ENCODE measurements around the gene SLAMF8. TPM values are rescaled to one million over a fixed set of nuclear protein-coding genes. Genes with fewer than 3 reads are reported as not detected.

Gene SLAMF8
- total and polyA plus RNA-seq, 2 of the 8 experiments (the other 6 are each of a cell fraction or from before 2014, with no cell fraction given) = not detected

DNA sequence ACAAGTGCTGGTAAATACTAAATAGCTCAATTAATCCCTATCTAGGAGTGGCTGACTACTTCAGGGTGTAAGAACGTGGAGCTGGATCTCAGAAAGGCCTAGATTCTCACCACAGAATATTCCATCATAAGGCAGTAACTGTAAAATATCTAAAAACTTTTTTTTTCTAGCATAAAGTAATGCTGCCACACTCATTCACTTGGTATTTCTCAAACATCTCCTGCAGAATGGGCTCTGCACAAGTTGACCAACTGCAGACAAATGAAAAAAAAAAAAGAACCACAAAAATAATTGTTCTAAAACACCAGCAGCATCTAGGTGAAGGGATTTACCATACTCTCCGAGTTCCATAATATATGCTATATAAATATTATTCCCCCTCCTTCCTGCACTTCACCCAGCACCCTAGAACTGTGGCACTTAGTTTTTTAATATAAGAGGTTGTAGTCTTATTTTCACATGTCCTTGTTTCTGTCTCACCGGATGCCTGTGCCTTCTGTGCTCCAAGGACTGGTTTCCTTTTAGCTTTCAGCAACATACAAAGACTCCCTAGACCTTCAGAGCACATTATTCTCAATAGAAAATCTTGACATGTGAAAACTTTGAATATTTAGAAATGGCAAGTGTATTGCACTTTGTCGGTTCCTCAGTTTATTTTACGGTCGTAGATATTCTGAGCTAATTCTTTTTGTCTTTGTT, 26.9 kb downstream of the SLAMF8 start:
- H3K27me3 ChIP-seq (replicated peaks in 1 of 4; ENCODE audit: control insufficient read depth in 3 of 4, extremely low read depth in 1 of 4, insufficient read depth in 3 of 4, low read length in 3 of 4) = peaks cover 7 to 33% (median 24%) of the 10 kb centered on the region in 4 experiments
- no peaks in the 10 kb centered on the region for H3K36me3 ChIP-seq (ENCODE audit: control insufficient read depth in 2 of 4, insufficient read depth in 4 of 4, low read length in 3 of 4)
- no peak overlapping the region for H4K8ac ChIP-seq (ENCODE audit: extremely low read depth, insufficient read depth, low read length)
- H2BK20ac ChIP-seq (ENCODE audit: low read length) = no peak overlapping the region
- ChIA-PET CTCF (ENCODE audit: partially characterized antibody) (interaction anchor here (0.6 to 8.4 kb wide), 11 partner anchors 12 to 153 kb away, joined by 3 to 107 read pairs (median 4); partner anchors contain the start of gene SLAMF8), POLR2A (ENCODE audit: partially characterized antibody) (interaction anchor here (0.7 kb wide), 1 partner anchor 28 kb away, joined by 3 read pairs; no protein-coding TSS in a partner anchor)
- FAIRE-seq = no peak
- no peak overlapping the region for H2BK15ac ChIP-seq (ENCODE audit: low read length)
- no peaks in the 10 kb centered on the region for H3K79me2 ChIP-seq (ENCODE audit: control insufficient read depth in 1 of 2, insufficient read depth in 2 of 2, low read length in 2 of 2)
- no peak overlapping the region for H3K23ac ChIP-seq (ENCODE audit: insufficient read length)
- H3K18ac ChIP-seq (ENCODE audit: extremely low read depth, low read length) = no peak overlapping the region
- H3K27ac ChIP-seq (ENCODE audit: low read depth, low read length) = no peak overlapping the region
- no peak overlapping the region for H4K91ac ChIP-seq (replicated peaks; ENCODE audit: insufficient read length, low read length)
- no peaks in the 10 kb centered on the region; a peak in 1 of 4 replicates for H3K9me3 ChIP-seq (ENCODE audit: insufficient read depth in 2 of 2, low read depth in 1 of 2, low read length in 1 of 2)
- H4K20me1 ChIP-seq (replicated peaks in 1 of 2; ENCODE audit: control insufficient read depth in 1 of 2, insufficient read depth in 2 of 2, low read length in 2 of 2) = no peaks in the 10 kb centered on the region
- 40% methylated on average over 6 of the region's 6 CpGs; no CpG with 5 or more reads in 1 of the 2 experiments for WGBS, 2 experiments (ENCODE audit: extremely low coverage in 1 of 2, insufficient coverage in 1 of 2, insufficient read length in 1 of 2, insufficient replicate concordance in 2 of 2, low coverage in 1 of 2, low lambda C conversion rate in 2 of 2, missing lambda C conversion rate in 1 of 2)
- no peak overlapping the region for H2AFZ ChIP-seq (ENCODE audit: low read length)
- no peak overlapping the region for H3K4ac ChIP-seq (replicated peaks; ENCODE audit: insufficient read length, low read depth, low read length)
- no peak overlapping the region for H2BK5ac ChIP-seq (ENCODE audit: low read depth, low read length)
- peak overlapping the region; percentile 59 to 90 for H3K4me2 ChIP-seq (ENCODE audit: insufficient read depth in 1 of 2, low read depth in 2 of 2, low read length in 2 of 2)
- no peaks in the 10 kb centered on the region for H3K79me1 ChIP-seq (ENCODE audit: low read depth, low read length)
- no peak for DNase-seq (ENCODE audit: low read depth in 1 of 2, low spot score in 2 of 2)
- peaks cover 10% of the 10 kb centered on the region; the same call in 1 of the 2 replicates for H3K23me2 ChIP-seq (ENCODE audit: low read depth, low read length)
- H2BK12ac ChIP-seq (ENCODE audit: low read depth, low read length) = no peak overlapping the region
- peak overlapping the region; percentile 38 to 84 (median 53); a peak in 7 of 8 replicates for H3K4me3 ChIP-seq (ENCODE audit: extremely low read depth in 1 of 4, insufficient read depth in 2 of 4, low read depth in 3 of 4, low read length in 4 of 4)
- TF ChIP-seq CBX8 (IDR thresholded peaks at IDR 0.05; ENCODE audit: borderline replicate concordance, low read depth, low read length) (no peak), SRF (IDR thresholded peaks at IDR 0.05; ENCODE audit: low read depth, low read length) (no peak), SAP30 (IDR thresholded peaks at IDR 0.05; ENCODE audit: insufficient read depth, insufficient replicate concordance, low read length) (no peak)
- TF ChIP-seq, protein P1, sequence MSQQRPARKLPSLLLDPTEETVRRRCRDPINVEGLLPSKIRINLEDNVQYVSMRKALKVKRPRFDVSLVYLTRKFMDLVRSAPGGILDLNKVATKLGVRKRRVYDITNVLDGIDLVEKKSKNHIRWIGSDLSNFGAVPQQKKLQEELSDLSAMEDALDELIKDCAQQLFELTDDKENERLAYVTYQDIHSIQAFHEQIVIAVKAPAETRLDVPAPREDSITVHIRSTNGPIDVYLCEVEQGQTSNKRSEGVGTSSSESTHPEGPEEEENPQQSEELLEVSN (IDR thresholded peaks at IDR 0.05) = no peak
- H3K56ac ChIP-seq (replicated peaks; ENCODE audit: insufficient read length, low read depth, low read length) = no peak overlapping the region
- H3K14ac ChIP-seq (ENCODE audit: insufficient read length) = no peak overlapping the region
- no peak overlapping the region for H4K5ac ChIP-seq (ENCODE audit: insufficient read length, low read depth, low read length)
- no peak overlapping the region for H2AK5ac ChIP-seq (ENCODE audit: low read depth, low read length)
- H3K4me1 ChIP-seq (replicated peaks in 1 of 4; ENCODE audit: control insufficient read depth in 3 of 4, insufficient read depth in 4 of 4, low read length in 3 of 4) = no peaks in the 10 kb centered on the region
- no peak overlapping the region for H2BK120ac ChIP-seq (replicated peaks; ENCODE audit: low read depth, low read length)
- no peak overlapping the region for H3K9ac ChIP-seq (replicated peaks in 1 of 4; ENCODE audit: extremely low read depth in 1 of 4, low read depth in 3 of 4, low read length in 3 of 4)
